A549 (cell line): ENCODE results near the gene ANGEL2. TPM values are rescaled to one million over a fixed set of nuclear protein-coding genes. Genes with fewer than 3 reads are reported as not detected.

ENCODE experiments used
- ATAC-seq, 2 experiments: fragments of 200-7000 bp in 1 of 2; fragments of >200 bp in 1 of 2; cut with Nextera tagmentation in 1 of 2; cut with Tn5 transposase in 1 of 2; 3 replicates each; pipeline versions ENCODE4 v1.8.0 to v1.9.1; 2018 to 2020; ENCODE audit warnings: mild to moderate bottlenecking in 1 of 2, moderate library complexity in 1 of 2
- CTCF ChIA-PET: fragments of 300-600 bp; sonication (Branson Sonifier 250); formaldehyde crosslinking; extraction: SDS; loops from one replicate; lab custom pipeline; 2021; ENCODE audit warnings: antibody characterized with exemption, inconsistent platforms; lab: Yijun Ruan, JAX
- POLR2A ChIA-PET: fragments of 350-600 bp; formaldehyde crosslinking; extraction: SDS; loops from one replicate; lab custom pipeline; 2021; ENCODE audit warnings: antibody characterized with exemption, inconsistent platforms; lab: Yijun Ruan, JAX
- DNase-seq, 2 experiments: peaks; one replicate each; pipeline versions ENCODE4 v3.0.0 to v3.0.0-alpha.2; 2011 to 2016; ENCODE audit warnings: low read depth in 1 of 2, low spot score in 1 of 2
- FAIRE-seq: peaks from 2 replicates; lab custom pipeline; 2011; peaks lifted over from hg19 to GRCh38; lab: Jason Lieb, UNC
- H3K27ac ChIP-seq, 2 experiments: fragments of >200 bp; sonication (Bioruptor Twin); formaldehyde crosslinking; 3 replicates each; pipeline ENCODE4 v1.5.1; 2016 to 2017
- H3K4me1 ChIP-seq: fragments of >200 bp; sonication (Bioruptor Twin); formaldehyde crosslinking; 3 replicates; pipeline ENCODE4 v1.6.1; 2016
- H3K4me2 ChIP-seq: fragments of >200 bp; sonication (Bioruptor Twin); formaldehyde crosslinking; 3 replicates; pipeline ENCODE4 v1.6.1; 2016
- H3K4me3 ChIP-seq: fragments of >200 bp; sonication (Bioruptor Twin); formaldehyde crosslinking; 3 replicates; pipeline ENCODE4 v1.5.1; 2016
- H3K9me3 ChIP-seq: fragments of >200 bp; sonication (Bioruptor Twin); formaldehyde crosslinking; 3 replicates; pipeline ENCODE4 v1.6.1; 2016
- BCL3 ChIP-seq: fragments of >200 bp; sonication (Bioruptor Twin); formaldehyde crosslinking; IDR thresholded peaks from 3 replicates; pipeline ENCODE4 v1.6.1; 2016
- CBX8 ChIP-seq: fragments of 200-600 bp; sonication (generic); IDR thresholded peaks from 2 replicates; pipeline ENCODE4 v1.6.1; 2016
- CTCF ChIP-seq: fragments of >200 bp; sonication (Bioruptor Twin); formaldehyde crosslinking; IDR thresholded peaks from 3 replicates; pipeline ENCODE4 v1.5.1; 2016
- EHMT2 ChIP-seq: fragments of 200-600 bp; sonication (generic); IDR thresholded peaks from 2 replicates; pipeline ENCODE4 v1.6.1; 2016; ENCODE audit warnings: antibody characterized with exemption, low read depth, mild to moderate bottlenecking, moderate library complexity
- FOSB ChIP-seq: fragments of 250-450 bp; sonication (Bioruptor Pico); IDR thresholded peaks from 2 replicates; pipeline ENCODE4 v1.5.0; 2020; ENCODE audit warnings: mild to moderate bottlenecking, moderate library complexity
- FOXS1 ChIP-seq: fragments of 250-450 bp; sonication (Bioruptor Pico); IDR thresholded peaks from 2 replicates; pipeline ENCODE4 v1.5.0; 2020; ENCODE audit warnings: mild to moderate bottlenecking, moderate library complexity
- GATA3 ChIP-seq: IDR thresholded peaks from 2 replicates; pipeline ENCODE4 v1.6.1; 2012; ENCODE audit warnings: borderline replicate concordance
- HMGXB4 ChIP-seq: fragments of 250-450 bp; sonication (Bioruptor Pico); IDR thresholded peaks from 2 replicates; pipeline ENCODE4 v1.5.0; 2021; ENCODE audit warnings: mild to moderate bottlenecking, moderate library complexity, borderline replicate concordance
- HOXA7 ChIP-seq: fragments of 250-450 bp; sonication (Bioruptor Pico); IDR thresholded peaks from 2 replicates; pipeline ENCODE4 v1.5.0; 2020; ENCODE audit warnings: mild to moderate bottlenecking, moderate library complexity
- HOXB5 ChIP-seq: fragments of 250-450 bp; sonication (Bioruptor Pico); IDR thresholded peaks from 2 replicates; pipeline ENCODE4 v1.5.0; 2020; ENCODE audit warnings: mild to moderate bottlenecking, moderate library complexity
- JUN ChIP-seq, 2 experiments: fragments of >200 bp; sonication (Bioruptor Twin); formaldehyde crosslinking; IDR thresholded peaks; 2 replicates in 1 of 2; 3 replicates in 1 of 2; pipeline ENCODE4 v1.6.1; 2016 to 2017
- KDM1A ChIP-seq: fragments of 200-600 bp; sonication (generic); IDR thresholded peaks from 2 replicates; pipeline ENCODE4 v1.6.1; 2016; ENCODE audit warnings: low read depth, mild to moderate bottlenecking
- KDM5A ChIP-seq: fragments of 200-600 bp; sonication (generic); IDR thresholded peaks from 2 replicates; pipeline ENCODE4 v1.6.1; 2016; ENCODE audit warnings: antibody characterized with exemption, mild to moderate bottlenecking
- MAZ ChIP-seq: fragments of 150-350 bp; IDR thresholded peaks from 2 replicates; pipeline ENCODE4 v1.6.1; 2014; ENCODE audit warnings: antibody characterized with exemption, low read depth, low read length, borderline replicate concordance
- NR3C1 ChIP-seq: fragments of >200 bp; sonication (Bioruptor Twin); formaldehyde crosslinking; IDR thresholded peaks from 3 replicates; pipeline ENCODE4 v1.6.1; 2017
- PHF8 ChIP-seq: fragments of 200-600 bp; sonication (generic); IDR thresholded peaks from 2 replicates; pipeline ENCODE4 v1.6.1; 2016; ENCODE audit warnings: low read depth, mild to moderate bottlenecking, antibody characterized with exemption, moderate library complexity, borderline replicate concordance
- RAD21 ChIP-seq, 2 experiments: fragments of >200 bp in 1 of 2; sonication (Bioruptor Twin) in 1 of 2; formaldehyde crosslinking in 1 of 2; IDR thresholded peaks in 1 of 2; conservative IDR thresholded peaks in 1 of 2; 2 replicates in 1 of 2; 3 replicates in 1 of 2; pipeline ENCODE4 v1.6.1; 2012 to 2018; ENCODE audit warnings: inconsistent platforms in 1 of 2
- RARB ChIP-seq: fragments of 250-450 bp; sonication (Bioruptor Pico); IDR thresholded peaks from 2 replicates; pipeline ENCODE4 v1.8.0; 2021; ENCODE audit warnings: mild to moderate bottlenecking, moderate library complexity
- RCOR1 ChIP-seq: fragments of 150-350 bp; IDR thresholded peaks from 2 replicates; pipeline ENCODE4 v1.6.1; 2014; ENCODE audit warnings: antibody characterized with exemption, low read length, low read depth
- RFX5 ChIP-seq: fragments of 450-650 bp; IDR thresholded peaks from 2 replicates; pipeline ENCODE4 v1.7.1; 2014; ENCODE audit warnings: antibody characterized with exemption, mild to moderate bottlenecking, moderate library complexity
- SMC3 ChIP-seq: fragments of >200 bp; sonication (Bioruptor Twin); formaldehyde crosslinking; IDR thresholded peaks from 3 replicates; pipeline ENCODE4 v1.6.1; 2018; ENCODE audit warnings: inconsistent platforms
- USF2 ChIP-seq: fragments of 450-650 bp; IDR thresholded peaks from 2 replicates; pipeline ENCODE4 v1.6.1; 2014; ENCODE audit warnings: antibody characterized with exemption
- ZC3H11A ChIP-seq: fragments of 450-650 bp; IDR thresholded peaks from 2 replicates; pipeline ENCODE4 v1.6.1; 2014; ENCODE audit warnings: antibody characterized with exemption, mild to moderate bottlenecking
- ZFP36 ChIP-seq: fragments of 450-650 bp; IDR thresholded peaks from 2 replicates; pipeline ENCODE4 v1.6.1; 2014; ENCODE audit warnings: borderline replicate concordance; ENCODE audit not compliant: partially characterized antibody
- ZNF302 ChIP-seq: fragments of 250-450 bp; sonication (Bioruptor Pico); IDR thresholded peaks from 2 replicates; pipeline ENCODE4 v1.9.0; 2021; ENCODE audit warnings: inconsistent platforms, mild to moderate bottlenecking, moderate library complexity
- ZSCAN20 ChIP-seq: fragments of 250-450 bp; sonication (Bioruptor Pico); IDR thresholded peaks from 2 replicates; pipeline ENCODE4 v1.8.0; 2022; ENCODE audit warnings: mild to moderate bottlenecking, moderate library complexity
- WGBS: methylation state at CpG from one replicate; pipeline ENCODE4 v1.1.6; 2017; ENCODE audit errors: missing lambda C conversion rate; 5-methylcytosine and 5-hydroxymethylcytosine counted together
- polyA plus RNA-seq, 4 experiments: library from polyadenylated mRNA; depleted of rRNA in 3 of 4; stranded (reverse); fragments of >200 nt; fragmentation: RNase III in 1 of 4; extraction: RNeasy Plus Mini Kit Qiagen cat#74134 plus additional on column Dnase treatment in 1 of 4; gene quantifications; 2 replicates in 3 of 4; 3 replicates in 1 of 4; pipeline ENCODE4 v1.2.3, GENCODE V29; 2011 to 2017

The ANGEL2 gene
- polyA plus RNA-seq, 2 of the 4 experiments (the other 2 are of a cell fraction), result 20.4 to 38.9 TPM

GRCh38 chr1:212955961-212956620 lies 59.6 kb downstream of the ANGEL2 start:
- Histone ChIP-seq H3K4me2 (no peak overlapping the region), H3K4me3 (no peak overlapping the region), H3K9me3 (no peaks in the 10 kb centered on the region), H3K4me1 (peaks cover 7% of the 10 kb centered on the region; the same call in 1 of the 3 replicates), H3K27ac (no peak overlapping the region)
- no peak for TF ChIP-seq CBX8
- no peak for TF ChIP-seq RCOR1
- TF ChIP-seq USF2, result no peak
- no peak for TF ChIP-seq FOXS1 (CRISPR knock-in tag)
- no peak for TF ChIP-seq MAZ
- TF ChIP-seq FOSB (CRISPR knock-in tag), result no peak
- no peak for TF ChIP-seq ZC3H11A
- no peak for TF ChIP-seq CTCF
- no peak for TF ChIP-seq HOXB5 (CRISPR knock-in tag)
- TF ChIP-seq GATA3, result no peak
- TF ChIP-seq NR3C1, result no peak
- no peak for TF ChIP-seq EHMT2
- no peak for TF ChIP-seq BCL3
- TF ChIP-seq KDM1A, result no peak
- no peak for TF ChIP-seq JUN (IDR thresholded peaks at IDR 0.05)
- no peak for TF ChIP-seq RARB (CRISPR knock-in tag)
- TF ChIP-seq ZSCAN20 (CRISPR knock-in tag), result no peak
- TF ChIP-seq SMC3, result no peak
- no peak for TF ChIP-seq RAD21 (conservative IDR thresholded peaks at IDR 0.05 in 1 of 2, IDR thresholded peaks at IDR 0.05 in 1 of 2)
- DNase-seq, result no peak
- WGBS, result 72% methylated on average over 8 of the region's 8 CpGs
- FAIRE-seq, result no peak
- no peak for ATAC-seq
- ChIA-PET CTCF (no interaction called here), POLR2A (no interaction called here)

GRCh38 chr1:212955098-212955497 lies 60.6 kb downstream of the ANGEL2 start:
- ChIA-PET POLR2A (no interaction called here), CTCF (interaction anchor here (2.3 kb wide), 1 partner anchor 13 kb away, joined by 9 read pairs; no protein-coding TSS in a partner anchor)
- ATAC-seq (no peak), FAIRE-seq (no peak), DNase-seq (no peak)
- WGBS, result 94% methylated on average over 3 of the region's 3 CpGs
- TF ChIP-seq HMGXB4 (CRISPR knock-in tag) (no peak), NR3C1 (no peak), ZNF302 (CRISPR knock-in tag) (no peak), RFX5 (no peak), PHF8 (no peak), KDM5A (no peak), ZFP36 (no peak), HOXB5 (CRISPR knock-in tag) (no peak), HOXA7 (CRISPR knock-in tag) (no peak), JUN (IDR thresholded peaks at IDR 0.05) (no peak)
- peaks cover 7% of the 10 kb centered on the region; the same call in 1 of the 3 replicates for H3K4me1 ChIP-seq
- H3K27ac ChIP-seq, result no peak overlapping the region
- H3K9me3 ChIP-seq, result no peaks in the 10 kb centered on the region
- no peak overlapping the region for H3K4me2 ChIP-seq
- H3K4me3 ChIP-seq, result no peak overlapping the region
